HepG2 (cell line): ENCODE results near the gene SLC35B2. TPM values are rescaled to one million over a fixed set of nuclear protein-coding genes. Genes with fewer than 3 reads are reported as not detected.

Experiments used
- ATAD3A ChIP-seq: sonication (generic); formaldehyde crosslinking; IDR thresholded peaks from 2 replicates; pipeline ENCODE4 v1.4.0; 2020; ENCODE audit warnings: missing genetic modification reagents
- ATM ChIP-seq: fragments of 450-650 bp; IDR thresholded peaks from 2 replicates; pipeline ENCODE4 v1.7.1; 2017; ENCODE audit warnings: mild to moderate bottlenecking, borderline replicate concordance
- CHD2 ChIP-seq: IDR thresholded peaks from 2 replicates; pipeline ENCODE4 v1.6.1; 2011; ENCODE audit warnings: low read depth, low read length, improper control_type of control experiment
- CREB1 ChIP-seq, 2 experiments: fragments of 450-650 bp in 1 of 2; IDR thresholded peaks; 2 replicates each; pipeline ENCODE4 v1.6.1; 2016 to 2017; ENCODE audit warnings: control low read depth in 1 of 2, mild to moderate bottlenecking in 1 of 2, missing compliant biosample characterization in 1 of 2, missing genetic modification characterization in 1 of 2
- FOXM1 ChIP-seq: sonication (generic); formaldehyde crosslinking; IDR thresholded peaks from 2 replicates; pipeline ENCODE4 v1.5.0; 2020; ENCODE audit warnings: missing genetic modification reagents
- HDAC6 ChIP-seq: fragments of 200-600 bp; sonication (generic); IDR thresholded peaks from 2 replicates; pipeline ENCODE4 v1.7.0; 2017; ENCODE audit warnings: mild to moderate bottlenecking, antibody characterized with exemption, low read length, low read depth
- NBN ChIP-seq: fragments of 450-650 bp; conservative IDR thresholded peaks from 2 replicates; pipeline ENCODE4 v1.6.1; 2017
- POLR2G ChIP-seq: fragments of 200-400 bp; formaldehyde crosslinking; IDR thresholded peaks from 2 replicates; pipeline ENCODE4 v1.6.1; 2018; ENCODE audit warnings: mild to moderate bottlenecking, low read depth, low read length, moderate library complexity
- PPARG ChIP-seq: conservative IDR thresholded peaks from 2 replicates; pipeline ENCODE4 v1.6.1; 2016; ENCODE audit warnings: missing biosample characterization, missing genetic modification reagents
- RBAK ChIP-seq: sonication (generic); formaldehyde crosslinking; IDR thresholded peaks from 2 replicates; pipeline ENCODE4 v1.5.1; 2020; ENCODE audit warnings: mild to moderate bottlenecking, missing genetic modification reagents
- SMC3 ChIP-seq: IDR thresholded peaks from 2 replicates; pipeline ENCODE4 v1.6.1; 2011; ENCODE audit warnings: low read length, improper control_type of control experiment
- SRSF1 ChIP-seq: fragments of 200-400 bp; formaldehyde crosslinking; optimal IDR thresholded peaks from 2 replicates; pipeline ENCODE3; 2017; ENCODE audit warnings: mild to moderate bottlenecking, low read depth, low read length, moderate library complexity
- ZFP82 ChIP-seq: sonication (generic); formaldehyde crosslinking; IDR thresholded peaks from 2 replicates; pipeline ENCODE4 v1.5.1; 2020; ENCODE audit warnings: mild to moderate bottlenecking, missing genetic modification reagents, borderline replicate concordance
- ZNF562 ChIP-seq: sonication (generic); formaldehyde crosslinking; IDR thresholded peaks from 2 replicates; pipeline ENCODE4 v1.8.0; 2022; ENCODE audit warnings: missing genetic modification reagents, borderline replicate concordance
- ZNF644 ChIP-seq: IDR thresholded peaks from 2 replicates; pipeline ENCODE4 v1.6.1; 2016; ENCODE audit warnings: low read depth
- polyA plus RNA-seq, 8 experiments: library from polyadenylated mRNA; depleted of rRNA in 3 of 8; stranded (reverse) in 7 of 8; unstranded in 1 of 8; fragments of >200 nt; fragmentation: Illumina TruSeq in 4 of 8; extraction: Trizol in 4 of 8; gene quantifications; 2 replicates each; pipeline versions ENCODE4 v1.2.1 to v1.2.3, GENCODE V29; 2011 to 2016; ENCODE audit warnings: low read depth in 4 of 8, missing spikeins in 1 of 8, mixed read lengths in 1 of 8; ENCODE audit not compliant: insufficient read depth in 1 of 8
- total RNA-seq, 5 experiments: library from RNA; depleted of rRNA; stranded (reverse); fragments of >200 nt; fragmentation: Illumina TruSeq; extraction: Trizol; gene quantifications; 2 replicates each; pipeline ENCODE4 v1.2.3, GENCODE V29; 2016; ENCODE audit warnings: low read depth in 1 of 5
- TF ChIP-seq, protein P1 (sequence below): sonication (generic); formaldehyde crosslinking; IDR thresholded peaks from 2 replicates; pipeline ENCODE4 v1.5.0; 2020; ENCODE audit warnings: mild to moderate bottlenecking, missing genetic modification reagents
- TF ChIP-seq, protein P2 (sequence below): sonication (generic); formaldehyde crosslinking; IDR thresholded peaks from 2 replicates; pipeline ENCODE4 v1.4.0; 2020; ENCODE audit warnings: mild to moderate bottlenecking, low read depth, missing genetic modification reagents
- TF ChIP-seq, protein P3 (sequence below): sonication (generic); formaldehyde crosslinking; IDR thresholded peaks from 2 replicates; pipeline ENCODE4 v1.5.0; 2020; ENCODE audit warnings: missing genetic modification reagents
- TF ChIP-seq, protein P4 (sequence below): sonication (generic); formaldehyde crosslinking; IDR thresholded peaks from 2 replicates; pipeline ENCODE4 v1.4.0; 2020; ENCODE audit warnings: missing genetic modification reagents, mild to moderate bottlenecking, borderline replicate concordance
- TF ChIP-seq, protein P5 (sequence below): conservative IDR thresholded peaks from 2 replicates; pipeline ENCODE4 v1.6.1; 2018; ENCODE audit warnings: missing genetic modification reagents

SLC35B2 gene
- total and polyA plus RNA-seq, 2 of the 13 experiments (the other 11 are each of a cell fraction or from before 2014, with no cell fraction given), result 61.1 to 148 TPM

DNA sequence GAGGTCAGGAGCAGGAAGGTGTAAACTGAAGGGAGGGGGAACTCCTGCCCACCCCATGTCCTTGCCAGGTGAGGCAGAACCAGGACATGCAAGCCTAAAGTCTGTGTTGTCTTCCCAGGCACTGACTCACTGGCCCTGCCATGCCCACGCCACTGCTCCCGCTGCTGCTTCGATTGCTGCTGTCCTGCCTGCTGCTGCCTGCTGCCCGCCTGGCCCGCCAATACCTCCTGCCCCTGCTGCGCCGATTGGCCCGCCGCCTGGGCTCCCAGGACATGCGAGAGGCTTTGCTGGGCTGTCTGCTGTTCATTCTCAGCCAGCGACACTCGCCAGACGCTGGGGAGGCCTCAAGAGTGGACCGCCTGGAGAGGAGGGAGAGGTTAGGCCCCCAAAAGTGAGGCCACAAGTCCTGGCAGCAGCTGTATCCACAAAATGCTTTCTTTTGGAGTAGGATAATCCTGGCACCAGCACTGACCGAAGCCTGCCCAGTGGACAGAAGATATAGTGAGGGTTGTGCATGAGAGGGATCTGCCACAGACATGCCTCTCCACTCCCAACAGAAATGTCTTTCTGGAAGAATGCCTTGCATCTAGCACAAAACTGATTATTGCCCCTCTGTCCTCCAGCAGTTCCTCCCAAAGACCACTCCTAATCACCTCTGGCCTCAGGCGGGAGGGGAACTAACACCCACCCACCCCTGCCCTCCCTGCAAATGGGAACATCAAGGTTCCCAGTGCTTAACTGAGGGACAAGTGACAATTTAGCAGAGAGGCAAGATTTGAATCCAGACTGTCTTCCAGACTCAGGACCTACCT, 39.8 kb downstream of the SLC35B2 start (continued):
- TF ChIP-seq, protein P1, sequence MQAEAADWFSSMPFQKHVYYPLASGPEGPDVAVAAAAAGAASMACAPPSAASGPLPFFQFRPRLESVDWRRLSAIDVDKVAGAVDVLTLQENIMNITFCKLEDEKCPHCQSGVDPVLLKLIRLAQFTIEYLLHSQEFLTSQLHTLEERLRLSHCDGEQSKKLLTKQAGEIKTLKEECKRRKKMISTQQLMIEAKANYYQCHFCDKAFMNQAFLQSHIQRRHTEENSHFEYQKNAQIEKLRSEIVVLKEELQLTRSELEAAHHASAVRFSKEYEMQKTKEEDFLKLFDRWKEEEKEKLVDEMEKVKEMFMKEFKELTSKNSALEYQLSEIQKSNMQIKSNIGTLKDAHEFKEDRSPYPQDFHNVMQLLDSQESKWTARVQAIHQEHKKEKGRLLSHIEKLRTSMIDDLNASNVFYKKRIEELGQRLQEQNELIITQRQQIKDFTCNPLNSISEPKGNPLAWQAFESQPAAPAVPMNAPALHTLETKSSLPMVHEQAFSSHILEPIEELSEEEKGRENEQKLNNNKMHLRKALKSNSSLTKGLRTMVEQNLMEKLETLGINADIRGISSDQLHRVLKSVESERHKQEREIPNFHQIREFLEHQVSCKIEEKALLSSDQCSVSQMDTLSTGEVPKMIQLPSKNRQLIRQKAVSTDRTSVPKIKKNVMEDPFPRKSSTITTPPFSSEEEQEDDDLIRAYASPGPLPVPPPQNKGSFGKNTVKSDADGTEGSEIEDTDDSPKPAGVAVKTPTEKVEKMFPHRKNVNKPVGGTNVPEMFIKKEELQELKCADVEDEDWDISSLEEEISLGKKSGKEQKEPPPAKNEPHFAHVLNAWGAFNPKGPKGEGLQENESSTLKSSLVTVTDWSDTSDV (CRISPR knock-in tag), result peak; percentile 90; the same call in 1 of the 2 replicates
- TF ChIP-seq ATM, result no peak
- no peak for TF ChIP-seq POLR2G
- no peak for TF ChIP-seq SRSF1
- TF ChIP-seq ATAD3A (CRISPR knock-in tag), result no peak
- TF ChIP-seq ZNF644 (CRISPR knock-in tag), result 0 out of 2 replicates have a peak, but pooled peaks have one; percentile 31
- TF ChIP-seq, protein P2, sequence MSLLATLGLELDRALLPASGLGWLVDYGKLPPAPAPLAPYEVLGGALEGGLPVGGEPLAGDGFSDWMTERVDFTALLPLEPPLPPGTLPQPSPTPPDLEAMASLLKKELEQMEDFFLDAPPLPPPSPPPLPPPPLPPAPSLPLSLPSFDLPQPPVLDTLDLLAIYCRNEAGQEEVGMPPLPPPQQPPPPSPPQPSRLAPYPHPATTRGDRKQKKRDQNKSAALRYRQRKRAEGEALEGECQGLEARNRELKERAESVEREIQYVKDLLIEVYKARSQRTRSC (CRISPR knock-in tag), result no peak
- TF ChIP-seq, protein P3, sequence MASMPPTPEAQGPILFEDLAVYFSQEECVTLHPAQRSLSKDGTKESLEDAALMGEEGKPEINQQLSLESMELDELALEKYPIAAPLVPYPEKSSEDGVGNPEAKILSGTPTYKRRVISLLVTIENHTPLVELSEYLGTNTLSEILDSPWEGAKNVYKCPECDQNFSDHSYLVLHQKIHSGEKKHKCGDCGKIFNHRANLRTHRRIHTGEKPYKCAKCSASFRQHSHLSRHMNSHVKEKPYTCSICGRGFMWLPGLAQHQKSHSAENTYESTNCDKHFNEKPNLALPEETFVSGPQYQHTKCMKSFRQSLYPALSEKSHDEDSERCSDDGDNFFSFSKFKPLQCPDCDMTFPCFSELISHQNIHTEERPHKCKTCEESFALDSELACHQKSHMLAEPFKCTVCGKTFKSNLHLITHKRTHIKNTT, result no peak
- no peak for TF ChIP-seq ZNF562 (CRISPR knock-in tag)
- TF ChIP-seq HDAC6, result no peak
- no peak for TF ChIP-seq CHD2
- TF ChIP-seq PPARG, result no peak
- TF ChIP-seq, protein P4, sequence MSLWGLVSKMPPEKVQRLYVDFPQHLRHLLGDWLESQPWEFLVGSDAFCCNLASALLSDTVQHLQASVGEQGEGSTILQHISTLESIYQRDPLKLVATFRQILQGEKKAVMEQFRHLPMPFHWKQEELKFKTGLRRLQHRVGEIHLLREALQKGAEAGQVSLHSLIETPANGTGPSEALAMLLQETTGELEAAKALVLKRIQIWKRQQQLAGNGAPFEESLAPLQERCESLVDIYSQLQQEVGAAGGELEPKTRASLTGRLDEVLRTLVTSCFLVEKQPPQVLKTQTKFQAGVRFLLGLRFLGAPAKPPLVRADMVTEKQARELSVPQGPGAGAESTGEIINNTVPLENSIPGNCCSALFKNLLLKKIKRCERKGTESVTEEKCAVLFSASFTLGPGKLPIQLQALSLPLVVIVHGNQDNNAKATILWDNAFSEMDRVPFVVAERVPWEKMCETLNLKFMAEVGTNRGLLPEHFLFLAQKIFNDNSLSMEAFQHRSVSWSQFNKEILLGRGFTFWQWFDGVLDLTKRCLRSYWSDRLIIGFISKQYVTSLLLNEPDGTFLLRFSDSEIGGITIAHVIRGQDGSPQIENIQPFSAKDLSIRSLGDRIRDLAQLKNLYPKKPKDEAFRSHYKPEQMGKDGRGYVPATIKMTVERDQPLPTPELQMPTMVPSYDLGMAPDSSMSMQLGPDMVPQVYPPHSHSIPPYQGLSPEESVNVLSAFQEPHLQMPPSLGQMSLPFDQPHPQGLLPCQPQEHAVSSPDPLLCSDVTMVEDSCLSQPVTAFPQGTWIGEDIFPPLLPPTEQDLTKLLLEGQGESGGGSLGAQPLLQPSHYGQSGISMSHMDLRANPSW (CRISPR knock-in tag), result no peak
- TF ChIP-seq FOXM1 (CRISPR knock-in tag), result no peak
- TF ChIP-seq SMC3, result no peak
- no peak for TF ChIP-seq RBAK
- no peak for TF ChIP-seq ZFP82 (CRISPR knock-in tag)
- TF ChIP-seq, protein P5, sequence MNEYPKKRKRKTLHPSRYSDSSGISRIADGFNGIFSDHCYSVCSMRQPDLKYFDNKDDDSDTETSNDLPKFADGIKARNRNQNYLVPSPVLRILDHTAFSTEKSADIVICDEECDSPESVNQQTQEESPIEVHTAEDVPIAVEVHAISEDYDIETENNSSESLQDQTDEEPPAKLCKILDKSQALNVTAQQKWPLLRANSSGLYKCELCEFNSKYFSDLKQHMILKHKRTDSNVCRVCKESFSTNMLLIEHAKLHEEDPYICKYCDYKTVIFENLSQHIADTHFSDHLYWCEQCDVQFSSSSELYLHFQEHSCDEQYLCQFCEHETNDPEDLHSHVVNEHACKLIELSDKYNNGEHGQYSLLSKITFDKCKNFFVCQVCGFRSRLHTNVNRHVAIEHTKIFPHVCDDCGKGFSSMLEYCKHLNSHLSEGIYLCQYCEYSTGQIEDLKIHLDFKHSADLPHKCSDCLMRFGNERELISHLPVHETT (CRISPR knock-in tag), result no peak
- TF ChIP-seq NBN, result no peak
- TF ChIP-seq CREB1 (IDR thresholded peaks at IDR 0.05), result no peak
- no peak for TF ChIP-seq CREB1 (CRISPR knock-in tag; IDR thresholded peaks at IDR 0.05)
